T-helper 17 cell (primary cell): ENCODE data around the gene LARP4B. TPM values are rescaled to one million over a fixed set of nuclear protein-coding genes. Genes with fewer than 3 reads are reported as not detected.

ENCODE experiments used
- ATAC-seq: fragments of 150-1000 bp; cut with Tn5 transposase; 2 replicates; pipeline ENCODE4 v1.10.0; 2021; ENCODE audit warnings: mild to moderate bottlenecking, moderate library complexity
- DNase-seq, 3 donors: peaks; one replicate each; pipeline versions ENCODE4 v3.0.0 to v3.0.0-alpha.2; 2020 to 2021
- H3K9me3 ChIP-seq: one replicate; pipeline ENCODE4 v1.7.0; 2013; ENCODE audit warnings: low read length, mild to moderate bottlenecking; ENCODE audit not compliant: control insufficient read depth, poor library complexity, severe bottlenecking
- H3K27ac Mint-ChIP-seq: one replicate; pipeline ENCODE4 v1.8.0; 2022; ENCODE audit warnings: mild to moderate bottlenecking, moderate library complexity, mixed read lengths
- H3K27me3 Mint-ChIP-seq: one replicate; pipeline ENCODE4 v1.8.0; 2022; ENCODE audit warnings: mixed read lengths
- H3K36me3 Mint-ChIP-seq: one replicate; pipeline ENCODE4 v1.8.0; 2022; ENCODE audit warnings: low read depth, mixed read lengths
- H3K4me1 Mint-ChIP-seq: one replicate; pipeline ENCODE4 v1.8.0; 2022; ENCODE audit warnings: mild to moderate bottlenecking, mixed read lengths
- H3K4me3 Mint-ChIP-seq: one replicate; pipeline ENCODE4 v1.8.0; 2022; ENCODE audit warnings: mild to moderate bottlenecking, moderate library complexity, mixed read lengths
- total RNA-seq, 4 donors: library from RNA in 2 of 4; stranded (reverse) in 2 of 4; gene quantifications; one replicate each; pipeline ENCODE4 v1.2.3 and lab custom pipeline; 2022 to 2026

The LARP4B gene
- 10 to 100 TPM; 59.4 to 72.9 TPM for total RNA-seq
- 70.4 to 82.6 reads per million in 2 donors for total RNA-seq (lab: John Stamatoyannopoulos, UW)

DNA sequence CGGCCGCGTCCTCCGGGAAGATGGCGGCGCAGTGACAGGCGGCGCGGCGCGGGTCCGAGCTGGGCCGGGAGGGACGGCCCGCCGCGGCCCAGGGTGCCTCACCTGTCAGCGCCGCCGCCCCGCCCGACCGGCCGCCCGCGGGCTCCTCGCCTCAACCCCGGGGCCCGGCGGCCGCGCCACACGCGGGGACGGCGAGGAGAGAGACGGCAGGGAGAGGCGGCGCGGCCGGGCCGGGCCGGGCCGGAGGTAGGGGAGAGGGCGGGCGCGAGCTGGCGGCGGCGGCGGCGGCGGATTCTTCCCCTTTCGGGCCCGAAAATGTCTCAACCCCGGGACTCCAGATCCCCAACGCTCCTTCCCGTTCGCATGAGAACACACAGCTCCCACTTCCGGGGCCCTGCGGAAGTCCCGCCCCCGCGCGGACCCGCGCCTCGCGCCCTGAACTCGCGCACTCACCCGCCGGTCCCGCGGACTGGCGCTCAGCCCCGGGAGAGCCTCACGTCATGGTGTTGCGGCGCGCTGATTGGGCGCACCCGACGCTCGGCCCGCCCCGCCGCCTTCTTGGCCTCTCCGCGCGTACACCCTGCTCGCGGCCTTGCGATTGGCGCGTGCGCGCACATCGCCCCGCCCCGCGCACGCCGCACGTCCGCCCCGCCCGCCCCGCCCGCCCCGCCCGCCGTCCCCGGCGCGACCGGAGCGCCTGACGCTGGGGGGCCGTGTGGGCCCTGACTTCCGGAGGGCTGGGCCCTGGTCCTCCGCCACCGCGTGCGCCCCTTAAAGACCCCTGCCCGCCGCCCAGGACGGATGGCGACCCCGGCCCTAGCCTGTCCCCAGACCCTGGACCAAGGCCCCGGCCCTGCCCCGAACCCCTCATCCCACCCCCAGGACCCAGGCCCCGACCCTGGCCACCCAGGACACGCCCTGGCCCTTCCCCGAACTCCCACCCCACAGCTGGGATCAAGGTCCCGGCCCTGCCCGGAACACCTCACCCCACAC is at the start of gene LARP4B:
Gene LARP4B (minus strand): TSS at position 380 of the 993 bp plus-strand sequence. CDS start 45,984 bp downstream, outside the sequence.
- Mint-ChIP-seq H3K36me3 (peaks cover 3% of the 10 kb centered on the region), H3K4me1 (peaks cover 38% of the 10 kb centered on the region), H3K27me3 (no peaks in the 10 kb centered on the region), H3K27ac (peak within 1 kb of the TSS; percentile 97), H3K4me3 (peak within 1 kb of the TSS; percentile 98)
- DNase-seq (peak; percentile 97 to 98 (median 97)), ATAC-seq (peak; percentile 99)
- no peaks in the 10 kb centered on the region for H3K9me3 ChIP-seq

DNA sequence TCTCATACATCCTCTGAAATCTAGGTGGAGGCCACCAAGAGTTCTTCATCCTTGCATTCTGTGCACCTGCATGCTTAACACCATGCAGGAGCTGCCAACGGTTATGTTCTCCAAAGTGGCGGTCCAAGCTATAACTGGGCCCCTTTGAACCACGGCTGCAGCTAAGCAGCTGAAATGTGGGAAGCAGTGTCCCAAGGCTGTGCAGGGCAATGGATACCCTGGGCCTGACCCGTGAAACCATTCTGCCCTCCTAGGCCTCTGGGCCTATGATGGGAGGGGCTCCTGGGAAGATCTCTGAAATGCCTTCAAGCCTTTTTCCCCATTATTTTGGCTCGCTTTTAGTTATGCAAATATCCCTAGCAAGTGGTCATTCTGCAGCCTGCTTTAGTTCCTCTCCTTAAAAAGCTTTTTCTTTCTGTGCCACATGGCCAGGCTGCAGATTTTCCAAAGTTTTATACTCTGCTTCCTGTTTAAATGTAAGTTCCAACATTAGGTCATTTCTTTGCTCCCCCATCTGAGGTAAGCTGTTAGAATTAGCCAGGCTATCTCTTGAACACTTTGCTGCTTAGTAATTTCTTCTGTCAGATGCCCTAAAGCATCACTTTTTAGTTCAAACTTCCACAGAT is 49.1 kb upstream of the LARP4B start:
- H3K27me3 Mint-ChIP-seq = no peaks in the 10 kb centered on the region
- H3K4me3 Mint-ChIP-seq = no peak overlapping the region
- ATAC-seq (no peak), DNase-seq (no peak)
- no peaks in the 10 kb centered on the region for H3K4me1 Mint-ChIP-seq
- no peak overlapping the region for H3K27ac Mint-ChIP-seq
- no peaks in the 10 kb centered on the region for H3K36me3 Mint-ChIP-seq
- no peaks in the 10 kb centered on the region for H3K9me3 ChIP-seq

DNA sequence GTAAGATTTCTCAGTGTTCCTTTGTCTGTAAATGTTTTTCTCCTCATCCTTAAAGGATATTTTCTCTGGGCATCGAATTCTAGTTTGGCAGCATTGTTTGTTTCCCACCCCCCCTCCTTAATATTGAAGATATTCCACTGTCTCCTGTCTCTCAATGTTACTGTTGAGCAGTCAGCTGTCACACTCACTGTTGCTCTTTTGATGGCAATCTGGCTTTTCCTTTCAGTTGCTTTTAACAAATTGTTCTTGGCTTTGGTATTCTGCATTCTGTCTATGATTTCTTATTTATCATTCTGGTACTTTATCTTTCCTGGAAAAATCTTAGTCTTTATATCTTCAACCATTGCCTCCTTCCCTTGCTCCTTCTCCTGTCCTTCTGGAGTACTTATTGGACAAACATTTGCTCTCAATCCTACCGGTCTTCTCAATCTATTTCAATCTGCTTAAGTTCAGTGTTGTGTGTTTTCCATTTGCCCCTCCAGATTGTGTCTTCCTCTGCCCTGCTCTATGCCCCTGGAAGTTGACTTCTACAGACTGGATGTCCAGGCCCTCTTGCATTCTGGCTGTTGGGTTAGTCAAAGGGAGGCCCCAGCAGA is 47.4 kb upstream of the LARP4B start:
- H3K36me3 Mint-ChIP-seq = no peaks in the 10 kb centered on the region
- no peak overlapping the region for H3K4me3 Mint-ChIP-seq
- DNase-seq (no peak), ATAC-seq (no peak)
- no peak overlapping the region for H3K27ac Mint-ChIP-seq
- no peaks in the 10 kb centered on the region for H3K27me3 Mint-ChIP-seq
- no peaks in the 10 kb centered on the region for H3K4me1 Mint-ChIP-seq
- no peaks in the 10 kb centered on the region for H3K9me3 ChIP-seq

DNA sequence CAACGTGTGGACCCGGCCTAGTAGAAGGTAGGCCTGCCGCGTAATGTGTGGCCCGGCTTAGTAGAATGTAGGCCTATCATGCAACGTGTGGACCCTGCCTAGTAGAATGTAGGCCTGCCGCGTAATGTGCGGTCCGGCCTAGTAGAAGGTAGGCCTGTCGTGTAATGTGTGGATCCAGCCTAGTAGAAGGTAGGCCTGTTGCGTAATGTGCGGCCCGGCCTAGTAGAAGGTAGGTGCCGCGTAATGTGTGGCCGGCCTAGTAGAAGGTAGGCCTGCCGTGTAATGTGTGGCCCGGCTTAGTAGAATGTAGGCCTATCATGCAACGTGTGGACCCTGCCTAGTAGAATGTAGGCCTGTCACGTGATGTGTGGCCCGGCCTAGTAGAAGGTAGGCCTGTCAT is 44.8 kb upstream of the LARP4B start:
- no peaks in the 10 kb centered on the region for H3K9me3 ChIP-seq
- Mint-ChIP-seq H3K36me3 (no peaks in the 10 kb centered on the region), H3K4me3 (no peak overlapping the region), H3K27ac (no peak overlapping the region), H3K4me1 (no peaks in the 10 kb centered on the region), H3K27me3 (peaks cover under 1% of the 10 kb centered on the region)
- ATAC-seq (no peak), DNase-seq (no peak)

DNA sequence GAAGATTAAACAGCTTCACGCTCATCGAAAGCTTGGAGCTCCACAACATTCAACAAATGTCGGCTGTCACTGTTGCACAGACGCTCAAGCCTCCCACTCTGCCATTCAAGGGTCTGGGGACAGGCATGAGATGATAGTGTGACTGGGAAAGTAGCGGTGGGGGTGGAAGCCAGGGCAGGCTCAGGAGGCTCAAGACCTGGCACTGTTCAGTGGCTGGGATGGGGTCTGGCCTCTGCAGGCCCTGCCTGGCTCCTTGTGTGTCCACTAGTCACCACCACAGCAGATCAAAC is 43.2 kb upstream of the LARP4B start:
- Mint-ChIP-seq H3K27ac (no peak overlapping the region), H3K36me3 (no peaks in the 10 kb centered on the region), H3K4me1 (peaks cover 2% of the 10 kb centered on the region), H3K4me3 (no peak overlapping the region), H3K27me3 (peaks cover 17% of the 10 kb centered on the region)
- DNase-seq = no peak
- ATAC-seq = no peak
- no peaks in the 10 kb centered on the region for H3K9me3 ChIP-seq

DNA sequence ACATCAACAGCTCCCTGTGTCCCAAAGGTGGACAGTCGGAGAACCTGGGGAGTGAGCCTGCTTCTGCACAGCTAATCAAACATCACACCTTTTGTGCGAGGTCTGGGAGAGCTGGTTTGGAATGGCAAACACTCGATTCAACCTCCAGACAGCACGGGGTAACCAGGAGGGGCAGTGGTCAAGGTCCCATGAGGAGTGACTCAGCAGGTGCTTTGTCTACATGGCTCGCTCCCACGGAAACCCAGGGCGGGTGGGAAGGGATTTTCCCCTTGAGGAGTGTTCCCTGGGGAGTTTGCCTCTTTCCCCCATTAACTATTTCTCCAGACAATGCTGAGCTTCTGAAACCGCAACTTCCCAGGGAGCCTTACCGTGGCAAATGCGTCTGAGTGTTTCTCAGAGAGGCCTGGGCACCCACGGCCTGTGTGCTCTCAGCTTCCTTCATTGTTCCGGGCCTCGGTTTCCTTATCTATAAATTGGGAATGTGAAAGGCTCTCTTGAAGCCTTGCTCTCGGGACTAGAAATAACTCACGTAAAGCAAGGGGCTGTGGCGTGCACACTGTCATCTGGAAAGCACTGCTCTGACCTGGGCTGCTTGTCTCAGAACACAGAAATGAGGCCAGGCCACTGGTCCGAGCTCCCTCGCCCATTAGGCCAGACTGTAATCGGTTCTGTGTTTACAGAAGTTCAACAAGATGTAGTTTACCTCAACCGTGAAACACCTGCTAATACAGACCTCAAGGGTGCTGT is 42.7 kb upstream of the LARP4B start:
- H3K9me3 ChIP-seq = no peaks in the 10 kb centered on the region
- H3K27me3 Mint-ChIP-seq = peaks cover 22% of the 10 kb centered on the region
- no peak overlapping the region for H3K4me3 Mint-ChIP-seq
- H3K4me1 Mint-ChIP-seq = peaks cover 2% of the 10 kb centered on the region
- DNase-seq (no peak), ATAC-seq (no peak)
- no peak overlapping the region for H3K27ac Mint-ChIP-seq
- no peaks in the 10 kb centered on the region for H3K36me3 Mint-ChIP-seq

DNA sequence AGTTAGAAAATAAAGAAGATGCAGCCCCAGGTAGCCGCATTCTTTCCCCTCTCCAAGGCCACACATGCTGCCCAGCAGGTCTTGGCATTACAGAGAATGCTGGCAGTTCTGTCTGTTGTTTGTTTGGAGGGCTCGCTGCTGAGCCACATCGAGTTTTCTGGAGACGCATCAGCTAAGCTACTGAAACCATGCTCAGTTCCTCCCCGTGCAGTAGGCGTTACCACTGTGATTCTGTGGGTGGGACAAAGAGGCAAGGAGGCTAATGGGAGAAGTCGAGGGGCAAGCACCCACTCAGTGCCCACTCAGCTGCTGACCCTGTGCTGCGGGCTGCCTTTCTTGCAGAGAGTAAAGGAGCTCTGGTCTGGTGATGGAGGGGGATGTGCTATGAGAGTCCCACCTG is 41.3 kb upstream of the LARP4B start:
- DNase-seq = no peak
- Mint-ChIP-seq H3K4me1 (peaks cover 5% of the 10 kb centered on the region), H3K27ac (no peak overlapping the region), H3K4me3 (no peak overlapping the region), H3K36me3 (no peaks in the 10 kb centered on the region), H3K27me3 (peaks cover 32% of the 10 kb centered on the region)
- no peak for ATAC-seq
- no peaks in the 10 kb centered on the region for H3K9me3 ChIP-seq

DNA sequence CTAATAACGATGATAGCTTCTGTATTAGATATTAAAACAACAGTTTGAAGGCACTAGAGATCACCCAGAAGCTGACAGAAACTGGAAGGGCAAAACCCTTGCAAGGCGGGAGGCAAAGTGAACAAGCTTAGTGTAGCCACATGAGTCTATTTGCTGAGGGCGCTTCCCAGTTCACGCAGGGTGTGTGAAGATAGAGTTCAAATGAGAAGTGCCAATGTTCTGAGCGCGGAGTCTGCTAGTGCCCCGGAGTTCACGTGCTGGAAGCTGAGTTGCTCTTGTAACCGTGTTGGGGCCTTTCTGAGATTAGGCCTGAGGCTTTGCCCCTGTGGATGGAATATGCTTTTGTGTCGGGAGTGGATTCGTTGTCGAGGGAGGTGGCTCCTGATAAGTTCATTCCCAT is 40.1 kb upstream of the LARP4B start:
- H3K27ac Mint-ChIP-seq = no peak overlapping the region
- H3K4me3 Mint-ChIP-seq = no peak overlapping the region
- ATAC-seq (no peak), DNase-seq (no peak)
- H3K36me3 Mint-ChIP-seq = no peaks in the 10 kb centered on the region
- no peaks in the 10 kb centered on the region for H3K9me3 ChIP-seq
- peaks cover 32% of the 10 kb centered on the region for H3K27me3 Mint-ChIP-seq
- peaks cover 11% of the 10 kb centered on the region for H3K4me1 Mint-ChIP-seq

DNA sequence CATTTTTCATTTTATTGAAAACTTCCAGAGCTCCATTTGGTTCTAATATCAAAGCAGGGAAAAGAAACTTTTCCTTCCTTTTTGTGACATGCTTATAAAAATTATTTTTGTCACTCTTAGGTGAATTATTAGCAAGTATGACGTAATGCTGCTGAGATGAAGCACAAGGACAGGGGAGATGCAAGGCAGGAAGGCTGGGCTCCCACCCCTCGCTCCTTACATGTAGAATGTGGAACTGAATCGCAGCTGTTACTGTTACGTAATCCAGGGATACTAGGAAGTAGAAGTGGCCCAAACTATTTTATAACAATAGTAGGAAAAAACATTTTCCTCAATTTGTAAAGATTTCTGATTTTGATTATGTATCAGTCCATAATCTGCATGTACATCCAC is 39.6 kb upstream of the LARP4B start:
- H3K9me3 ChIP-seq = no peaks in the 10 kb centered on the region
- no peak for ATAC-seq
- peaks cover 32% of the 10 kb centered on the region for H3K27me3 Mint-ChIP-seq
- H3K4me1 Mint-ChIP-seq = peaks cover 11% of the 10 kb centered on the region
- H3K36me3 Mint-ChIP-seq = no peaks in the 10 kb centered on the region
- no peak overlapping the region for H3K27ac Mint-ChIP-seq
- no peak overlapping the region for H3K4me3 Mint-ChIP-seq
- DNase-seq = no peak

DNA sequence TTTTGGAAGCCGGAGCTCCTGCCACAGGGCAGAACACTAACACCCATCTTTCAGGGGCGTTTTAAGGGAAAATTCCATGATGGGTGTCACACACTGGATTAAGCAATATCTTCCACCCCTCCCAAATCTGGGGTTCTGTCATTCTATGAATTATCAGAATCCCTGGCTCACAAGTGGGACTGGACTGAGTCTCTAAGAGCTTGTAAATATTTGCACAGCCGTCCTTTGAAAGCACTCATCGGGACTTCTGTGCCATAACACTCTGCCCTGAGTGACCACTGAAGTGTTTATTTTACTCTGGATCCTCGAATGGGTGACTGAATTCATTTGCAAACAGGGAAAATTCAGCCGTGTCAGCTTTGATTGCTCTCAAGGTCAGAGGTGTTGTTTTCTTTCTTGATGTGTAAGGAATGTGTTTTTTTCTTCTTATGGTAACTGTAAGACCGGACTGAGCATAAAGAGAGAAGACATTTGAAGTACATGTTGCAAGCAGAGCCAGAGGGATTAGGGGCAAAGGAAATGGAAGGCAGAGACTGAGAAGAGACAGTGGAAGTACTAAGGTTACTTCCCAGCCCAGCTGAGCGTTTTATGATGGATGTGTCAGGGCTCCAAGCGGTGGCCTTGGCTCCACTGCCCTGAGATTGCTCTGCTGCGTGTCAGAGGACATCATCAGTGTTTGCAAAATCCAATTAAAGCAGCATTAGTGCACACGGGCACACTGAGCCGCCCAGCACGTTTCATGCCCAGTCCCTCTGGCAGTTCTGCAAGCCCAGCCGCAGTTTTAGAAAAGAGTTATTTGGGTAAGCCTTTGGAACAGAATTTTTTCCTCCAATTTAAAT is 39.0 kb upstream of the LARP4B start:
- Mint-ChIP-seq H3K27me3 (peaks cover 32% of the 10 kb centered on the region), H3K4me3 (no peak overlapping the region), H3K36me3 (no peaks in the 10 kb centered on the region), H3K27ac (no peak overlapping the region), H3K4me1 (peaks cover 11% of the 10 kb centered on the region)
- ATAC-seq (no peak), DNase-seq (no peak)
- H3K9me3 ChIP-seq = no peaks in the 10 kb centered on the region

DNA sequence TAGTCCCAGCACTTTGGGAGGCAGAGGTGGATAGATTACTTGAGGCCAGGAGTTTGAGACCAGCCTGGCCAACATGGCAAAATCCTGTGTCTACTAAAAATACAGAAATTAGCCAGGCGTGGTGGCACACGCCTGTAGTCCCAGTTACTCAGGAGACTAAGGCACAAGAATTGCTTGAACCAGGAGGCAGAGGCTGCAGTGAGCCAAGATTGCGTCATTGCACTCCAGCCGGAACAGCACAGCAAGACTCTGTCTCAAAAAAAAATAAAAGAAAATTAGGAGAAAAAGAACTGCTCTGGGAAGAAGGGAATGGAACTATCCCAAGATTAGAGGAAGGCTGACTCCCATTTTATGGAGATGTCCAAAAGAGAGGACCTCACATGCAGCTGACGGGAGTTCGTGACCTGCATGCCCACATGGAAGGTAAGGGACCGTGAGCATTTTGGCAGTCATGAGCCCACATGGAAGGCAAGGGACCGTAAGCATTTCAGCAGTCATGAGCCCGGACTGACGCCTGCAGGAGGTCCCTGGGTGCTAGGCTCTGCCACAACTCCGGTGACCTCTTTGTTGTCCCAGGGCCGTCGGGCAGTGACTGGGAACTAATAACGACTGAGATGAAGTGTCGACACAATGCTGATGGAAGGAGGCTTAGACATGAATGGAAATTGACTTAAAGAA is 38.1 kb upstream of the LARP4B start:
- H3K4me3 Mint-ChIP-seq = no peak overlapping the region
- H3K36me3 Mint-ChIP-seq = no peaks in the 10 kb centered on the region
- DNase-seq = no peak
- no peak for ATAC-seq
- H3K9me3 ChIP-seq = no peaks in the 10 kb centered on the region
- peaks cover 32% of the 10 kb centered on the region for H3K27me3 Mint-ChIP-seq
- no peak overlapping the region for H3K27ac Mint-ChIP-seq
- peaks cover 11% of the 10 kb centered on the region for H3K4me1 Mint-ChIP-seq
